Neural crest cell (in vitro differentiated cells): Measurements from ENCODE around the gene TMEM245. TPM values are rescaled to one million over a fixed set of nuclear protein-coding genes. Genes with fewer than 3 reads are reported as not detected.

Experiments
- DNase-seq: peaks from one replicate; pipeline ENCODE4 v3.0.0; 2021; ENCODE audit warnings: low read depth, mixed read lengths, low spot score
- H3K27ac Mint-ChIP-seq: one replicate; pipeline ENCODE4 v1.8.0; 2021; ENCODE audit warnings: mild to moderate bottlenecking, mixed read lengths; ENCODE audit not compliant: unreplicated experiment
- H3K27me3 Mint-ChIP-seq: 2 replicates; pipeline ENCODE4 v1.8.0; 2021; ENCODE audit warnings: low read depth, mild to moderate bottlenecking, mixed read lengths
- H3K36me3 Mint-ChIP-seq: 2 replicates; pipeline ENCODE4 v1.8.0; 2021; ENCODE audit warnings: low read depth, mild to moderate bottlenecking, mixed read lengths
- H3K4me1 Mint-ChIP-seq: 2 replicates; pipeline ENCODE4 v1.8.0; 2021; ENCODE audit warnings: mixed read lengths
- H3K4me3 Mint-ChIP-seq: one replicate; pipeline ENCODE4 v1.8.0; 2021; ENCODE audit warnings: mild to moderate bottlenecking, mixed read lengths
- H3K9me3 Mint-ChIP-seq: 2 replicates; pipeline ENCODE4 v1.8.0; 2021; ENCODE audit warnings: mixed read lengths
- total RNA-seq: library from RNA; stranded (reverse); gene quantifications from 2 replicates; pipeline ENCODE4 v1.2.1, GENCODE V29; 2021
- TF ChIP-seq, protein P1 (sequence below): fragments of 200-600 bp; sonication (generic); conservative IDR thresholded peaks from 2 replicates; pipeline ENCODE4 v1.5.0; 2021; ENCODE audit warnings: antibody characterized with exemption, mild to moderate bottlenecking

TMEM245 gene
- total RNA-seq, 1 donor from 2014 or later, result 38.7 TPM

GRCh38 chr9:109164042-109164441, 44.3 kb upstream of the TMEM245 start:
- peaks cover 87% of the 10 kb centered on the region for H3K27me3 Mint-ChIP-seq
- peak overlapping the region; percentile 11 for H3K4me3 Mint-ChIP-seq

DNA sequence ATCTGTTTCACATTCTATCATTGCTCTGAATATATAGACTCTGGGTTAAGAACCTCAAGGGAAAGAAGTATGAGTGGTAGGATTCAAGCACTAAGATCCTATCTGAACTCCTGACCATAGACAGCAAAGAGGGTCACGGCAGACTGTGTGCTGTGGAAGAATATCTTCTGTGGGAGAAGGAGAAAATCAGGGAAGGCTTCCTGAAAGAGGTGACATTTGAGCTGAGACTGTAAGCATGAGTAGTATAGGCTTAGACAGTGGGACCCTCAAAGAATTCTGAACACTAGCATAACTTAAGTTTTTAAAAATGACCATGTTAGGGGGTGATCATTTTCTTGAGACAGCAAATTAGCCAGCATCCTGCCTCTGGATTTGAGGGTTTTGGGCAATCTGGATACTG, 43.4 kb upstream of the TMEM245 start:
- H3K27ac Mint-ChIP-seq, result no peak overlapping the region
- DNase-seq, result no peak
- H3K4me1 Mint-ChIP-seq, result peaks cover 16% of the 10 kb centered on the region
- peaks cover 83% of the 10 kb centered on the region for H3K27me3 Mint-ChIP-seq
- TF ChIP-seq, protein P1, sequence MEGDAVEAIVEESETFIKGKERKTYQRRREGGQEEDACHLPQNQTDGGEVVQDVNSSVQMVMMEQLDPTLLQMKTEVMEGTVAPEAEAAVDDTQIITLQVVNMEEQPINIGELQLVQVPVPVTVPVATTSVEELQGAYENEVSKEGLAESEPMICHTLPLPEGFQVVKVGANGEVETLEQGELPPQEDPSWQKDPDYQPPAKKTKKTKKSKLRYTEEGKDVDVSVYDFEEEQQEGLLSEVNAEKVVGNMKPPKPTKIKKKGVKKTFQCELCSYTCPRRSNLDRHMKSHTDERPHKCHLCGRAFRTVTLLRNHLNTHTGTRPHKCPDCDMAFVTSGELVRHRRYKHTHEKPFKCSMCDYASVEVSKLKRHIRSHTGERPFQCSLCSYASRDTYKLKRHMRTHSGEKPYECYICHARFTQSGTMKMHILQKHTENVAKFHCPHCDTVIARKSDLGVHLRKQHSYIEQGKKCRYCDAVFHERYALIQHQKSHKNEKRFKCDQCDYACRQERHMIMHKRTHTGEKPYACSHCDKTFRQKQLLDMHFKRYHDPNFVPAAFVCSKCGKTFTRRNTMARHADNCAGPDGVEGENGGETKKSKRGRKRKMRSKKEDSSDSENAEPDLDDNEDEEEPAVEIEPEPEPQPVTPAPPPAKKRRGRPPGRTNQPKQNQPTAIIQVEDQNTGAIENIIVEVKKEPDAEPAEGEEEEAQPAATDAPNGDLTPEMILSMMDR, result no peak
- no peak overlapping the region for H3K4me3 Mint-ChIP-seq
- H3K36me3 Mint-ChIP-seq, result peaks cover 6% of the 10 kb centered on the region
- H3K9me3 Mint-ChIP-seq, result peaks cover 4% of the 10 kb centered on the region

More at GRCh38 chr9:109164042-109164441, 44.3 kb upstream of the TMEM245 start:
- Mint-ChIP-seq H3K36me3 (peaks cover 6% of the 10 kb centered on the region), H3K9me3 (peaks cover 4% of the 10 kb centered on the region), H3K4me1 (peaks cover 16% of the 10 kb centered on the region), H3K27ac (no peak overlapping the region)
- TF ChIP-seq, protein P1, result no peak
- DNase-seq, result no peak

DNA sequence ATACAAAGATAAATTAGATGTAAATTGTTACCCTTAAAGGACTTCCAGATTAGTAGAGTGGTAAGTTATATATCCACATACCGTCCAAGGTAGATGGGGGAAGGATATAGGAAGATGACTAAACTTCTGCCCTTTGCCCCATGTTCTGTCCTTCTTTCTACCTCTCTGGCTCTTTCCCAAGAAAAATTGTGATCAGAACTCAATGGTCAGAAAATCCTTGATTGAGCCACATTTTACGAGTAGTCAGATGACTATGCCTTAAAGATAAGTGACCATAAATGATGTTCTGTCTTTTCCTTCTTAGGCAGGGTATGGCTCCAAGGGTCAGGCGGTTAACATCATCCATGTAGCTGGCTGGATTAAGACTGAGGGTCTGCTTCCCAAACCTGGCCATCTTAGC, 42.9 kb upstream of the TMEM245 start:
- H3K4me1 Mint-ChIP-seq, result peaks cover 16% of the 10 kb centered on the region
- no peak overlapping the region for H3K4me3 Mint-ChIP-seq
- H3K27ac Mint-ChIP-seq, result no peak overlapping the region
- DNase-seq, result no peak
- H3K27me3 Mint-ChIP-seq, result peaks cover 81% of the 10 kb centered on the region
- peaks cover 4% of the 10 kb centered on the region for H3K9me3 Mint-ChIP-seq
- peaks cover 6% of the 10 kb centered on the region for H3K36me3 Mint-ChIP-seq
- TF ChIP-seq, protein P1, result no peak

DNA sequence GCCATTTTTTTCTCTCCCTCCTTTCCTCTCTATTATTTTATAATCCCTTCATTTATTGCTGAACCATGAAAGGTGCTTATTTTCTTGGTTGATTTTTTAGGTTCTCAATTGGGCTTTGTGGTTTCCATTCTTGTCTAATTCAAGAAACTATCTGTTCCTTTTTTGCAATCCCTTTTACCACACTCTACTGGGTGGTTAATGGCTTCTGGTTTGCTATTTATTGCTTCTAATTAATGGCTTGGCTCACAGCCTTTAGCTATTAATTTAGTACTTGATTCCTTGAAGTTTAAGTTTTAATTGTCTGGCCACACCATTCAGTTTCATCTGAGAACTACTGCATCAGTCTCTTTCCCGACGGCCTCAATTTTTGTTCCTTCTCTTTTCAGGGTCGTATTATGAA, 41.7 kb upstream of the TMEM245 start:
- DNase-seq, result no peak
- Mint-ChIP-seq H3K36me3 (peaks cover 6% of the 10 kb centered on the region), H3K4me1 (peaks cover 11% of the 10 kb centered on the region), H3K27me3 (peaks cover 78% of the 10 kb centered on the region), H3K27ac (no peak overlapping the region), H3K9me3 (peaks cover 4% of the 10 kb centered on the region), H3K4me3 (no peak overlapping the region)
- TF ChIP-seq, protein P1, result no peak

GRCh38 chr9:109159583-109159982, 39.8 kb upstream of the TMEM245 start:
- TF ChIP-seq, protein P1, result no peak
- Mint-ChIP-seq H3K9me3 (peaks cover under 1% of the 10 kb centered on the region), H3K4me1 (no peaks in the 10 kb centered on the region), H3K27ac (no peak overlapping the region), H3K27me3 (peaks cover 65% of the 10 kb centered on the region), H3K36me3 (no peaks in the 10 kb centered on the region), H3K4me3 (no peak overlapping the region)
- no peak for DNase-seq

DNA sequence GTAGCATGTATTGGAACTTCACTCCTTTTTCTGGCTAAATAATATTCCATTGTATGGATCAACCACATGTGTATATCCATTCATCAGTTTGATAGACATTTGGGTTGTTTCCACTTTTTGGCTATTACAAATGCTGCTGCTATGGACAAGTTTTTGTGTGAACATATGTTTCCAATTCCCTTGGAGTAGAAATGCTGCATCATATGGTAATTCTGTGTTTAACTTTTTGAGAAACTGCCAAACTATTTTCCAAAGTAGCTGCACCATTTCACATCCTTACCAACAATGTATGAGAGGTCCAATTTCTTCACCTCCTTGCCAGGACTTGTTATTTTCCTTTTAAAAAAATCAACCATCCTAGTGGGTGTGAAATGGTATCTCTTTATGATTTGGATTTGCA, 38.9 kb upstream of the TMEM245 start:
- H3K27ac Mint-ChIP-seq, result no peak overlapping the region

More for the DNA sequence above, 38.9 kb upstream of the TMEM245 start:
- TF ChIP-seq, protein P1, result no peak
- Mint-ChIP-seq H3K27me3 (peaks cover 59% of the 10 kb centered on the region), H3K4me1 (no peaks in the 10 kb centered on the region), H3K36me3 (no peaks in the 10 kb centered on the region), H3K4me3 (no peak overlapping the region), H3K9me3 (peaks cover 5% of the 10 kb centered on the region)
- no peak for DNase-seq
